Endothelial cell of umbilical vein (primary cell): ENCODE results near the gene HEMGN.

Experiments
- CTCF ChIP-seq, 2 donors: IDR thresholded peaks; 1 replicate in 1 of 2; 2 replicates in 1 of 2; pipeline ENCODE4 v1.5.1; 2011; ENCODE audit warnings: low read length in 2 of 2, mild to moderate bottlenecking in 2 of 2, moderate library complexity in 2 of 2, control low read depth in 1 of 2, inconsistent platforms in 1 of 2, low read depth in 1 of 2; ENCODE audit not compliant: insufficient read depth in 1 of 2; ENCODE audit errors: extremely low read depth in 1 of 2
- EZH2 ChIP-seq: IDR thresholded peaks from 2 replicates; pipeline ENCODE4 v1.6.1; 2012; ENCODE audit warnings: borderline replicate concordance, low read depth, mild to moderate bottlenecking, moderate library complexity, low read length, inconsistent platforms; ENCODE audit not compliant: severe bottlenecking
- MAX ChIP-seq: IDR thresholded peaks from 2 replicates; pipeline ENCODE4 v1.6.1; 2011; ENCODE audit not compliant: insufficient read depth, insufficient read length
- MYC ChIP-seq: IDR thresholded peaks from one replicate; pipeline ENCODE4 v1.6.1; 2011; ENCODE audit warnings: mild to moderate bottlenecking, low read depth, low read length
- POLR2A ChIP-seq: IDR thresholded peaks from 2 replicates; pipeline ENCODE4 v1.6.1; 2012; ENCODE audit warnings: low read depth, mild to moderate bottlenecking, control low read depth, low read length
- POLR2AphosphoS5 ChIP-seq: IDR thresholded peaks from 2 replicates; pipeline ENCODE4 v1.6.1; 2012; ENCODE audit warnings: low read depth, mild to moderate bottlenecking, control low read depth, low read length, moderate library complexity; ENCODE audit not compliant: insufficient read depth

- TF ChIP-seq POLR2A (no peak), EZH2 (no peak), CTCF (IDR thresholded peaks at IDR 0.05; ENCODE audit: extremely low read depth in 1 of 2, insufficient read depth in 1 of 2, low read depth in 1 of 2, low read length in 2 of 2) (no peak), MYC (no peak), POLR2AphosphoS5 (no peak), MAX (no peak)
These were observed 8.9 kb downstream of the HEMGN start for GRCh38 chr9:97928986-97929604.
